Activated CD4-positive, alpha-beta T cell treated with anti-CD3 and anti-CD28 coated beads, Interleukin-2, amount 50 U/mL, for 16 hours (primary cell): ENCODE data around the gene MAGI1.
"Not testable (repeated sequence)": the region's sequence is repeated elsewhere in the genome, so short reads cannot be mapped to it uniquely, and the experiment has no call there.

ENCODE experiments used
- DNase-seq: peaks from one replicate; pipeline ENCODE4 v3.0.0-alpha.2; 2020

The MAGI1 gene

GRCh38 chr3:66037986-66038369 lies 740 bp downstream of the MAGI1 start:
- DNase-seq: peak; percentile 3

GRCh38 chr3:66037330-66037985 lies 1.3 kb downstream of the MAGI1 start:
- no peak for DNase-seq

GRCh38 chr3:66036586-66037148 lies 2.1 kb downstream of the MAGI1 start:
- DNase-seq: no peak

- no peak for DNase-seq
Measured at GRCh38 chr3:66035763-66036477, 2.8 kb downstream of the MAGI1 start.

GRCh38 chr3:66033241-66034138 lies 5.2 kb downstream of the MAGI1 start:
- peak; percentile 54 for DNase-seq

- DNase-seq: no peak
Measured at GRCh38 chr3:66031102-66031698, 7.5 kb downstream of the MAGI1 start.

GRCh38 chr3:66029443-66029842 lies 9.3 kb downstream of the MAGI1 start:
- DNase-seq: no peak

- no peak for DNase-seq
Measured at GRCh38 chr3:66029014-66029413, 9.7 kb downstream of the MAGI1 start.

- no peak for DNase-seq
Measured at GRCh38 chr3:66028457-66028856, 10.3 kb downstream of the MAGI1 start.

- DNase-seq: not testable (repeated sequence)
Measured at GRCh38 chr3:66027099-66027498, 11.6 kb downstream of the MAGI1 start.

GRCh38 chr3:66023738-66024385 lies 14.9 kb downstream of the MAGI1 start:
- no peak for DNase-seq

GRCh38 chr3:66023229-66023628 lies 15.5 kb downstream of the MAGI1 start:
- DNase-seq: no peak

GRCh38 chr3:66021731-66022131 lies 17.0 kb downstream of the MAGI1 start:
- DNase-seq: no peak

GRCh38 chr3:66019896-66020295 lies 18.8 kb downstream of the MAGI1 start:
- DNase-seq: no peak

GRCh38 chr3:66018057-66019033 lies 20.4 kb downstream of the MAGI1 start:
- DNase-seq: no peak

- DNase-seq: no peak
Measured at GRCh38 chr3:66017591-66017990, 21.1 kb downstream of the MAGI1 start.

- DNase-seq: no peak
Measured at GRCh38 chr3:66017084-66017483, 21.6 kb downstream of the MAGI1 start.

GRCh38 chr3:66015841-66016240 lies 22.9 kb downstream of the MAGI1 start:
- DNase-seq: no peak

- no peak for DNase-seq
Measured at GRCh38 chr3:66014651-66015050, 24.1 kb downstream of the MAGI1 start.

- no peak for DNase-seq
Measured at GRCh38 chr3:66014056-66014455, 24.7 kb downstream of the MAGI1 start.

- DNase-seq: no peak
Measured at GRCh38 chr3:66012711-66013110, 26.0 kb downstream of the MAGI1 start.
